ENCODE data around the gene SRP14. TPM values are rescaled to one million over a fixed set of nuclear protein-coding genes. Genes with fewer than 3 reads are reported as not detected.

SRP14 gene
- total and polyA plus RNA-seq, 9 of the 15 experiments (the other 6 are each of a cell fraction or from before 2014, with no cell fraction given), result 161 to 1,097 (median 402) TPM

- no peak for TF ChIP-seq NELFE (IDR thresholded peaks at IDR 0.05; ENCODE audit: insufficient read depth, insufficient read length)
- TF ChIP-seq MAFG (tag; conservative IDR thresholded peaks at IDR 0.05), result 0 out of 2 replicates have a peak, but pooled peaks have one; percentile 5
- TF ChIP-seq CEBPZ (IDR thresholded peaks at IDR 0.05; ENCODE audit: borderline replicate concordance, low read depth, low read length), result no peak
- no peak; the same call in 1 of the 2 replicates for TF ChIP-seq E2F1 (CRISPR knock-in tag; IDR thresholded peaks at IDR 0.05)
- no peak for TF ChIP-seq SNRNP70 (optimal IDR thresholded peaks at IDR 0.05; ENCODE audit: low read depth, low read length)
- TF ChIP-seq NRF1 (conservative IDR thresholded peaks at IDR 0.05 in 1 of 2, IDR thresholded peaks at IDR 0.05 in 1 of 2), result peak; percentile 80 to 83
- no peak for TF ChIP-seq RHOXF2B (CRISPR knock-in tag; conservative IDR thresholded peaks at IDR 0.05)
- TF ChIP-seq COPS2 (conservative IDR thresholded peaks at IDR 0.05), result no peak
- peak; percentile 98 for TF ChIP-seq VEZF1 (CRISPR knock-in tag; IDR thresholded peaks at IDR 0.05)
- no peak for TF ChIP-seq ETS1 (conservative IDR thresholded peaks at IDR 0.05; ENCODE audit: control insufficient read depth, low read depth, low read length)
- TF ChIP-seq RBM14 (IDR thresholded peaks at IDR 0.05; ENCODE audit: borderline replicate concordance, insufficient read depth, low read depth, low read length), result no peak
- no peak for TF ChIP-seq ZNF184 (CRISPR knock-in tag; IDR thresholded peaks at IDR 0.05)
- no peak for TF ChIP-seq BCL6 (CRISPR knock-in tag; IDR thresholded peaks at IDR 0.05)
- TF ChIP-seq ZNF280B (CRISPR knock-in tag; IDR thresholded peaks at IDR 0.05), result no peak
- TF ChIP-seq SIN3A (IDR thresholded peaks at IDR 0.05; ENCODE audit: borderline replicate concordance in 2 of 2, control insufficient read depth in 1 of 2, low read depth in 2 of 2, low read length in 2 of 2), result no peak
- no peak for TF ChIP-seq ZSCAN32 (CRISPR knock-in tag; IDR thresholded peaks at IDR 0.05)
- TF ChIP-seq EGR1 (conservative IDR thresholded peaks at IDR 0.05), result peak; percentile 28; the same call in 1 of the 2 replicates
- TF ChIP-seq POLR2B (IDR thresholded peaks at IDR 0.05; ENCODE audit: low read depth, partially characterized antibody), result peak; percentile 88
Observed at GRCh38 chr15:40038638-40039543, at the start of gene SRP14 (continued).

All from K562 (cell line).